Nucleus accumbens (tissue), 56 donors: ENCODE data around the gene REEP2.
A peak's percentile ranks its signal among the peaks of the same experiment; 100 is the strongest.

Experiments
- DNase-seq, 56 donors: peaks; one replicate each; lab custom pipeline; 2025; lab: John Stamatoyannopoulos, UW

REEP2 gene

GRCh38 chr5:138491669-138492559, 53.1 kb downstream of the REEP2 start:
- peak; percentile 35 to 95 (median 86) for DNase-seq

- peak in 1 of 56 donors; percentile 9 for DNase-seq
These were observed 53.7 kb downstream of the REEP2 start for GRCh38 chr5:138492560-138493045.

- DNase-seq = no peak
These were observed 56.5 kb downstream of the REEP2 start for GRCh38 chr5:138495351-138495750.
